ENCODE results near the gene TLK1.
A peak's percentile ranks its signal among the peaks of the same experiment; 100 is the strongest.
"Not testable (repeated sequence)": the region's sequence is repeated elsewhere in the genome, so short reads cannot be mapped to it uniquely, and the experiment has no call there.

The TLK1 gene

DNA sequence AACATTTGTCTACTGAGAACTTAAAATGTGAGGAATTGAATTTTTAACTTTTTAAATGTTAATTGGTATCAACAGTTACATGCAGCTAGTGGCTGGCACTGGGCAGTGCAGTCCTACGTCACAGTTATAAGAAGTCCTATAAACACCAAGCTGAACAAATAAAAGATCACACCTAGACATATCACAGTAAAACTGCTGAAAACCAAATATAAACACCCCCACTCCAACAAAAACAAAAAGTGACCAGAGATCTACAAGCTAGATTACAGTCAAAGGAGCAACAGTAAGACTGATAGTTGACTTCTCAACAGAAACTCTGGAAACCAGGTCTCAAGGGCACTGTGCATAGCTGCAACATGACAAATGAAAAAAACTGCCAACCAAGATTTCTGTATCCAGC is 19.4 kb downstream of the TLK1 start:
- DNase-seq: no peak

DNA sequence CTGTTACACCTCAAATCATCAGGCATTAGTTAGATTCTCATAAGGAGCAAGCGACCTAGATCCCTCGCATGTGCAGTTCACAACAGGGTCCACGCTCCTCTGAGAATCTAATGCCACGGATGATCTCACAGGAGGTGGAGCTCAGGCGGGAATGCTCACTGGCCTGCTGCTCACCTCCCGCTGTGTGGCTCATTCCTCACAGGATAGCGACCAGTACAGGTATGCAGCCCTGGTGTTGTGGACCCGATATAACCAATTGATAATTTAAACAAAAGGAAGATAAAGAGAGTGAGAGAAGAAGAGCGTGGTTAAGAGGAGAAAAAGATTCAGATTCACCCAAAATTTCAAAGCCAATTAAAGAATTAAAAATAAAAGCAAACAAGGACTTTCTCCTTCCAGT is 20.8 kb downstream of the TLK1 start:
- no peak for DNase-seq

DNA sequence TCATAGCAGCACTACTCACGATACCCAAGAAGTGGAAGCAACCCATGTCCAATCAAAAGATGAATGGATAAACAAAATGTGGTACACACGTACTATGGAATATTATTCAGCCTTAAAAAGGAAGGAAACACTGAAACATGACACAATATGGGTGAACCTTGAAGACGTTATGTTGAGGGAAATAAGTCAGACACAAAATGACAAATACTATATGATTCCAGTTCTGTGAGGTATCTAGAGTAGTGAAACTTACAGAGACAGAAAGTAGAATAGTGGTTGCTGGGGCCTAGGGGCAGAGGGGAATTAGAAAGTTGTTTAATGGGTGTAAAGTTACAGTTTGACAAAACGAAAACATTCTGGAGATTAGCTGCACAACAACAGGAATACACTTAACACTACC is 24.7 kb downstream of the TLK1 start:
- no peak for DNase-seq

DNA sequence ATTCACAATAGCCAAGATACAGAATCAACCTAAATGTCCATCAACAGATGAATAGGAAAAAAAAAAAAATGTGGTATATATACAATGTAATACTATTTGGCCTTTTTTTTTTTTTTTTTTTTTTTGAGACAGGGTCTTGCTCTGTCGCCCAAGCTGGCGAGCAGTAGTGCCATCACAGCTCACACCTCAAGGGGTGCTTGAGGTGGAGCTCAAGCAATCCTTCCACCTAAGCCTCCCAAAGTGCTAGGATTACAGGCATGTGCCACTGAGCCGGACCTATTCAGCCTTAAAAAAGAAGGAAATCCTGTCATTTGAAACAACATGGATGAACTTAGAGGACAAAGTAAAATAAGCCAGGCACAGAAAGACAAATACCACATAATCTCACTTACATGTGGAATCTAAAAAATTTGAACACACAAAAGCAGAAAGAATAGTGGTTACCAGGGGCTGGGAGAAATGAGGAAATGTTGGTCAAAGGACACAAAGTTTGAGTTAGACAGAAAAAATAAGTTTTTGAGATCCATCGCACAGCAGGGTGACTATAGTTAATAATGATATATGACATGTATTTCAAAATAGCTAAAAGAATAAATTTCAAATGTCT is 26.0 kb downstream of the TLK1 start:
- DNase-seq: no peak

DNA sequence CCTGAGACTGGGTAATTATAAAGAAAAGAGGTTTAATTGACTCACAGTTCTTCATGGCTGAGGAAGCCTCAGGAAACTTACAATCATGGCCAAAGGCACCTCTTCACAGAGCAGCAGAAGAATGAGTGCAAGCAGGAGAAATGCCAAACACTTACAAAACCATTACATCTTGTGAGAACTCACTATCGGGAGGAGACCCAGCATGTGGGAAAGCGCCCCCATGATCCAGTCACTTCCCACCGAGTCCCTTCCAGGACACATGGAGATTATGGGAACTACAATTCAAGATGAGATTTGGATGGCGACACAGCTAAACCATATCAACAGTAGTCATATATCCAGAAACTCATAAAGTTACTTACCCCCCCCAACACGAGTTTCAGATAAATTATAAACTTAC is 28.6 kb downstream of the TLK1 start:
- no peak for DNase-seq

DNA sequence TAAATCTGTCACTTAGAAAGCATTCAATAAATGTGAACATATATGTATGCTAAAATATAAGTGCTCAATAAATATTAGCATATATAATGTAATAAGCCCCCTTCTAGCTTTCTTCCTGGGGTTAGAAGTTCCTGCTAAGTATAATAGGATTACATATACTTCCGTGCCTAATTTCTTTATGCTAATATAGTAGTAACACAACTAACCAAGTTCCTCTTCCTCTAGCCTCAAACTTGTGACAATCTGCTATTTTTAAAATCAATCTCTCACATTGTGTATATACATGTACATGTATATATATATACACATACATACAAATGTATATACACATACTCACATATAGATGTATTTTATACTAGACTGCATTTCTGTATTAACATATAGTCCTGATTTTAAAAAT is 32.2 kb downstream of the TLK1 start:
- peak; percentile 48 to 53 for DNase-seq

DNA sequence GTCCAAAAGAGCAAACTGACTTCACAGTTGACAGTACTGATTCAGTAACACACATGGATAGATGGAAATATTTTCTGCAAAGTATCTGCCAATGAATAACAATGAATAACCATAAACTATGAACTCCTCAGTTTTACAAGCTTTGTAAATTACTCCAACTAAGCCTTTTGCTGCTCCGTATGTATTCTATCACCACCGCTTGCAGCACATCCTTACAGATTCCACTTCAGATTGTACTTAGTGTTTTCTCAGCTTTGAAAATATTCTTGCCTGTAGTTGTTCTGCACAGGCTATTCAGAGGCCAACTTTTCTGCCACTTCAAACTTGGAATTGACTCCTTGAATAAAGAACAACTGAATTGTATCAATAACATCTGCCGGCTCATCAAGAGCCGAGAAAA is 36.2 kb downstream of the TLK1 start:
- DNase-seq: no peak

DNA sequence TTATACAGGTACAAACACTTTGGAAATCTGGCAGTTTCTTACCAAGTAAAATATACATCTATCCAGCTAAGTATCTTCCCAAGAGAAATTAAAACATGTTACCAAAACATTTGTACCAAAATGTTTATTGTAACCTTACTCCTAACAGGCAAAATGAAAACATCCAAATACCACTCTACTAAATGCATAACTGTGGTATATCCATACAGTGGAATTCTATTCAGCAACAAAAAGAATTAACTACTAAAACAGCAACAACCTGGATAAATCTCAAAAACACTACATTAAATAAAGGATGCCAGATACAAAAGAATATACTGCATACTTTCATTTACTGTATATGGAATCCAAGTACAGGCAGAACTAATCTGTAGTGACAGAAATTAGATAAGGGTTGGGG is 51.1 kb downstream of the TLK1 start:
- no peak for DNase-seq

DNA sequence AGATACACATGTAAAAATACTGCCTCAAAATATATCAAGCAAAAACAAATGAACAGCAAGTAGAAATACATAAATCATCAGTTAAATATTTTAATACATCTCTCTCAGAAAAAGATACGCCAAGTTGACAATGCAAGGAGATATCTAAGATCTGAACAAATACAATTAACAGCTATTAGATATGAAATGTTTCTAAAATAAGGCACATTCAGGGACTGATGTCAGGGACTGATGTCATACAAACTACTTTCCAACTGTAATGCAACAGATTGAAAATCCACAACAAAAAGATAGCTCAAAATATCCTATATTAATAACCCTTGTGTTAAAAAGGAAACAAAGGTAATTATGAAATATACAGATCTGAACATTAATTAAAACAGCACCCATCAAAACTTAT is 51.7 kb downstream of the TLK1 start:
- DNase-seq: no peak

DNA sequence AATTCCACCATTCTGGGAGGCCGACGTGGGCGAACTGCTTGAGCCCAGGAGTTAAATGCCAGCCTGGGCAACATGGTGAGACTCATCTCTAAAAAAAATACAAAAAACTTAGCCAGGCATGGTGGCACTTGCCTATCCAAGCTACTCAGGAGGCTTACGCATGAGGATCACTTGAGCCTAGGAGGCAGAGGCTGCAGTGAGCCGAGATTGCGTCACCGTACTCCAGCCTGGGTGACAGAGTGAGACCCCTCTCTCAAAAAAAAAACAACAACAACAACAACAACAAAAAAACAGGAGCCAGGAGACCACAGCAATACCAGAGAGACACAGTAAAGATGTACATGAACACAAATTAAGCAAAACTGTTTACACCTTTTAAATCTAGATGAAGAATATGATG is 52.9 kb downstream of the TLK1 start:
- no peak for DNase-seq

DNA sequence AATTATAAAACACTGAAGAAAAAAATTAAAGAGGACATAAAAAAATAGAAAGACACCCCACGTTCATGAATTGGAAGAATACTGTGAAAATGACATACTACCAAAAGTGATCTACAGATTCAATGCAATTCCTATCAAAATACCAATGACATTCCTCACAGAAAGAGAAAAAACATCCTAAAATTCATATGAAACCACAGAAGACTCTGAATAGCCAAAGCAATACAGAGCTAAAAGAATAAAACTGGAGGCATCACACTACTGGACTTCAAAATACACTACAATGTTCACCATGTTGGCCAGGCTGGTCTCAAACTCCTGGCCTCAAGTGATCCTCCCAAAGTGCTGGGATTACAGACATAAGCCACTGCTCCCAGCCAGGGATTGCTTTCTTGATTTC is 56.3 kb downstream of the TLK1 start:
- DNase-seq: no peak

DNA sequence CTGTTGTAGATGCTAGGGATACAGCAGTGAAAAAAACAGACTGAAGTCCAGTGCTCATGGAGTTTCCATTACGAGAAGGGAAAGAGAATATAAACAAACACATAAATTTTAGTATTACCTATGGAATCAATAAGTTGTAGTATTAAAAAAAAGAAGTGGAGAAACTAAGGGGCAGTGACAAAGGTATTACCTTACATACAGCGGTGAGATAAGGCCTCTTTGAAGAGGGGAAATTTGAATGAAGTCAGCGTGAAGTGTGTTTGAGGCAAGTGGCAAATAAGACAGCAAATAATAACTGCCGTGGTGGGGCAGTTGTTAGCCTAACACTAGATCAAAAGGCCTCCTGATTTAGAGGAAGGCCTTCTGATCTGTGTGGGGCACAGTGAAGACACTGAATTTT is 57.9 kb downstream of the TLK1 start:
- DNase-seq: no peak

DNA sequence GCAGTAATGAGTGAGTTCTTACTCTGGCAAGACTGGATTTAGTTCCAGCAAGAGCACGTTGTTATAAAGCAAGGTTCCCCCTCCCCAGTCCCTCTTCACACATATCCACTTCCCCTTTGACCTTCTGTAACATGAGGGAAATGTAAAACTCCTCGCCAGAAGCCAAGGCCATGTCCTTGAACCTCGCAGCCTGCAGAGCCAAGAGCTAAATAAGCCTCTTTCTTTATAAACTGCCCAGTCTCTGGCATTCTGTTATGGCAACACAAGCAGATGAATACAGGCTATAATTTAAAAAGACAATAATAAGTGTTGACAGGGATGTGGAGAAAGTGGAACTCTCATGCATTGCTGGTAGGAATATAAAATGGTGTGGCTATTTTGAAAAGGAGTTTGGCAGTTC is 60.3 kb downstream of the TLK1 start:
- no peak for DNase-seq

DNA sequence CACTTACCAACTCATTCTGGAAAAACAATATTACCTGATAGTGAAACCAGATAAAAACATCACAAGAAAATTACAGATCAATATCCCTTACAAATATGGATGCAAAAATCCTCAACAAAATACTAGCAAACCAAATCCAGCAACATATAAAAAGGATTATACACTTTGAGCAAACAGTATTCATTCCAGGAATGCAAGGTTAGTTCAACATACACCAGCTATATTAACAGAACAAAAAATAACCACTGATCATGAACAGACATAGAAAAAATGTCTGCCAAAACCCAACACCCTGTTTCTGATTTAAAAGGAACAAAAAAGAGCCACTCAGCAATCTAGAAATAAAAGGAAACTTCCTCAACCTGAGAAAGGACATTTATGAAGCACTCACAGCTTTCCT is 62.1 kb downstream of the TLK1 start:
- no peak for DNase-seq

DNA sequence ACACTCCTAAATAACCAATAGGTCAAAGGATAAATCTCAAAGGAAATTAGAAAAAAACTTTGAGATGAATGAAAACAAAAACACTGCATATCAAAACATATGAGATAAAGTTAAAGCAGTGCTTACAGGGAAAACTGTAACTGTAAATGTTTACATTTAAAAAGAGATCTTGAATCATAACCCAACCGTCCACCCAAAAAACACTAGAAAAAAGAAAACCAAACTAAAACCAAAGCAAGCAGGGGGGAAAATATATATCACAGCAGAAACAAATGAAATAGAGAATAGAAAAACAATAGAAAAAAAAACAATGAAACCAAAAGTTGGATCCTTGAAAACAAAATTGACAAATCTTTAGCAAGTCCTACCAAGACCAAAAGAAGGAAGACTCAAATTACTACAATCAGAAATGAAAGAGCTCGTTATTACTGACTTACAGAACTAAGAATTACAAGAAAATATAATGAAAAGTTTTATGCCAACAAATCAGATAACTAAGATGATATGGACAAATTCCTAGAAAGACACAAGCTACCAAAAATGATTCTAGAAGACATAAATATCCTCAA is 65.6 kb downstream of the TLK1 start:
- DNase-seq: no peak

DNA sequence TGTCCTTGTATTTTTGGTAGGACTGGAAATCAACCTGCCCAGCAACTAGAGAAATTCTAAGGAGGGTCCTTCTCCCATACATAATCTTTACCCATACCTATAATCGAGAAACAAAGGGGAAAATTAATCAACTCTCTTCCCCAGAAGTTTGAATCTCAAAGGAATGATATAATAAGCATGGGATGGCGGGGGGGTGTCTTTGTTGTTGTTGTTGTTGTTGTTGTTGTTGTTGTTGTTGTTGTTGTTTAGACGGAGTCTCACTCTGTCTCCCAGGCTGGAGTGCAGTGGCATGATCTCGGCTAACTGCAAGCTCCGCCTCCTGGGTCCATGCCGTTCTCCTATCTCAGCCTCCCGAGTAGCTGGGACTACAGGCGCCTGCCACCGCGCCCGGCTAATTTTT is 69.2 kb downstream of the TLK1 start:
- not testable (repeated sequence) for DNase-seq

DNA sequence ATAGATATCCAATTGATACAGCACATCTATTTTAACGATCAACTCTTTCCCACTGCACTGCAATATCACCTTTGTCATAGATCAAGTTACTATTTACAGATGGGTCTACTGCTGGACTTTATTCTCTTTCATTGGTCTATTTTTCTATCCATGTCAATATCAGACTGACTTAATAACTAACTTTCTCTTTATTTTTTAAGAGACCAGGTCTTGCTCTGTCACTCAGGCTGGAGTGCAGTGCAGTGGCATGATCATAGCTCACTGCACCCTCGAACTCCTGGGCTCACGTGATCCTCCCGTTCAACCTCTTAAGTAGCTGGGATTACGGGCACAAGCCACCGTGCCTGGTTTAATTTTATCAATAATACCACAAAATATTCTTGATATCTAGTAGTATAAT is 71.2 kb downstream of the TLK1 start:
- DNase-seq: no peak

DNA sequence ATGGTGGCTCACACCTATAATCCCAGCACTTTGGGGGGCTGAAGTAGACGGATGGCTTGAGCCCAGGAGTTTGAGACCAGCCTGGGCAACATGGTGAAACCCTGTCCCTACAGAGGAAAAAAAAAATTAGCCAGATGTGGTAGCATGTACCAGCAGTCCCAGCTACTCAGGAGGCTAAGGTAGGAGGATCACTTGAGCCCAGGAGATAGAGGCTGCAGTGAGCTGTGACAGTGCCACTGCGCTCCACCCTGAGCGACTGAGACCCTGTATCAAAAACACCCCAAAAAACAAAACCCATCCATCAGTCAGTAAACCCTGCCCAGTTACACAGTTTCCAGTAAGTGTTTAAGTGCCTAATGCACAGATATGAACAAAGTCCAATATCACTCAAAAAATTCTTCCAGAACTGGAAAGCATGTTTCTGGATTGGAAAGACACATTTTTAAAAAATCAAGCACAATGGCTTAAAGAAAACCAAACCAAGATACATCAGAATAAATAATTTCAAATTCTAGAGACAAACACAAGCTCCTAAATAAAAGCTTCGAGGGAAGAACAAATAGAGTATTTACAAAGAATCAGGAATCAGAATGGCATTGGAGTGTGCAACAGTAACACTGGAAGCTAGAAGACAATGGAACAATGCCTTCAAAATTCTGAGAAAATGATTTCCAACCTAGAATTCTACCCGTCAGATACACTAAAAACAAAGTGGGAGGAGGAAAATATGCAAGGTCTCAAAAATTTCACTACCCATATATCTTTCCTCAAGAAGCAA is 72.4 kb downstream of the TLK1 start:
- DNase-seq: no peak

DNA sequence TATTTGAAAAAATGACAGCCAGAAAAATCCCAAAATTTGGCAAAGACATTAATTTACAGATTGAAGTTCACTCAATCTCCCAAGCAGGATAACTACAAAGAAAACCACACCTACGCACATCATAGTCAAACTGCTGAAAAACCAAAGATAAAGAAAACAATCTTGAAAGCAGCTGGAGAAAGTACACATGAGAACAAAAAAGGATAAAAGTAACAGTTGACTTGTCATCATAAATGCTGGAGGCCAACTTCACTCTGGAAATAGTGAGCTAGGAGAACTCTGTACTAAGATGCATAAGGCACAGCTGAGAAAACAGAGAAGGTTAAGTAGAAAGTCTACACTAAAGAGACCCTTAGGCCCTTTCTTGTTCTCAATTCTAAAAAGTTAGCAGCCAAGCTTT is 73.1 kb downstream of the TLK1 start:
- DNase-seq: no peak

DNA sequence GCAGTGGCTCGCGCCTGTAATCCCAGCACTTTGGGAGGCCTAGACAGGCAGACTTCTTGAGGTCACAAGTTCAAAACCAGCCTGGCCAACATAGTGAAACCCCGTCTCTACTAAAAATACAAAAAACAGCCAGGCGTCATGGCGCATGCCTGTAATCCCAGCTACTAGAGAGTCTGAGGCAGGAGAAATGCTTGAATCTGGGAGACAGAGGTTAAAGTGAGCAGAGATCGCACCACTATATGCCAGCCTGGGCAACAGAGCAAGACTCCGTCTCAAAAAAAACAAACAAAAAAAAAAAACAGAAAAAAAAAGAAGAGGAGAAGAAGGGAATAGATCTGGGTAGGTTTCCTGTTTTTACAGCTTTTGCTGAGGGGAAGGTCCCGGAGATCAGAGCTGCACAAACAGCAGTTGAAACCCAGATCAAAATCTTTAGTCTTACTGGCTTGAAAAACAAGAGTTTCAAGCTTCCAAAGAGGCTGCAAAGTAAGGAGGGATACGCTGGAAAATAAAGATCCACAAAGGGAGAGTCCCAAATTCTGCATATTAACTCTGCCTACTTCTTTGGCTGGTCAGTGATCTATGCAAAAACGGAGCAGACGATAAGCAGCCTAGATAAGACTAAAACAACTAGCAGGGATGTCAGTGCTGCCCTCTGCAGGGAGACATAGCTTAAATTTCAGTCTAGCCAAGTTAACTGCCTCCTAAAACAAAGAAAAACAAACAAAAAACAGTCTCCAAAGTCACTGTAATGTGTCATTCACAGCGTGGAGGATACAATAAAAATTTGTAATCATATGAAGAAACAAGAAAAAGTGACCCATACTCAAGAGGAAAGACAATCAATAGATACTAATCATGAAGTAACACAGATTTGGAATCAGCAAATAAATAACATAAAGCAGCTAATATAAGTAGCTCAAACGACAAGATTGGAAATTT is 74.1 kb downstream of the TLK1 start:
- DNase-seq: peak; percentile 8 to 33

DNA sequence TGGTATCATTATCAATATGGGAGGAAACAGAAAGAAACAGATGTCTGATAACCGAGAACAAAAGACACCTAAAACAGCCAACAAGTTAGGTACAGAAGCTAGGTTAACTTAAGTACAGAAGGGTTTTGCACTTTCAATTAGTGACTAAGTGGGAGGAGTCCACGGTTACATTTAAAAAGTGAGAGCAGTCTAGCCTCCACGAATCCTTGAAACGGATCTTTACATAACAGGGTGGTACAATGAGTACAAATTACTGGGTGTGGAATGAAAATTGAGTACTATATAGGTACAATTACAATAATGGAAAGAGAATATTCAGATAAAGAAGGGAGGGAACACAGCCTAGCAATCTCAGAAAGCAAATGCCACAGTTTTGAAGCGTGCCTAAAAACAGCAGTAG is 76.6 kb downstream of the TLK1 start:
- no peak for DNase-seq

DNA sequence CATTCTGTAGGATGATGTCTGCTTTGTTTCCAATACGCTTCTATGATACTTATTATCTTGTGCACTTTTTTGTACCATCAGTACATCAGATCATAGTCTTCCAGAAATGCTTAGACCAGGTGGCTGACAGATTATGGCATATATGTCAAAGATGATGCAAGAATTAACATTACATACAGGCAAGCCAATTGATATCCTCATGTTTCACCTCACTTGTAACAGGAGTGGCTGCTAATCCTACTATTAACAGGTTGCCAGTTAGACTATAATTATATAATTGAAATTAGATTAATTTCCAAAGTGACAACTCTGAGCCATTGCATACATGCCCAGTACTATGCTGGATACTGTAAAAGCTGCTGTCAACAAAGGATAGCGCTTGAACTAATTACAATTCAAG is 77.2 kb downstream of the TLK1 start:
- no peak for DNase-seq

DNA sequence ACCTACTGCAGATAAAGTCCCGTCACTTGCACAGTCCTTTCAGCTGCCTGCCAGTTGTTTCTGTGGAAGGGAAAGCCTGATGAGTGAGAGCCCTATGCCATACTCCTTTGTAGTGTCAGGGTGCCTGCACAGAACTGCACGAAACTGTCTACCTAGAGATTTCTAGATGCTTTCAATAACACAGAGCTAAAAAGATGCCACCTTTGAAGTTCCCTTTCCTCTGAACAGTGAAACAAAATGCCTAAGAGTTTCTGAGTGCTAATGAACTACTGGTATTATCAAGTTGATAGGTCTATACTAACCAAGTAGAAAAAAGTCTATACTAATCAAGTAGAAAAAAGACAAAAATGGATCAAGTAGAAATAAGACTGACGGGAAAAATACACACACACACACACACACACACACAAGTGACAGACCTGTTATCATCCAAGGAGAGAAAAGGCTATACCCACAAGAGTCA is 79.0 kb downstream of the TLK1 start:
- DNase-seq: no peak
